B cell (primary cell): Measurements from ENCODE around the gene PCSK7. TPM values are rescaled to one million over a fixed set of nuclear protein-coding genes. Genes with fewer than 3 reads are reported as not detected.

Source experiments
- ATAC-seq: fragments of 200-7000 bp; cut with Tn5 transposase; one replicate; pipeline ENCODE4 v1.10.0; 2021; ENCODE audit warnings: low read depth, mild to moderate bottlenecking, moderate number of reproducible peaks, moderate library complexity
- CTCF ChIA-PET: fragments of 350-600 bp; sonication (Branson Sonifier 250); formaldehyde crosslinking; loops from one replicate; lab custom pipeline; 2021; ENCODE audit warnings: antibody characterized with exemption, inconsistent platforms; lab: Charles Lee
- POLR2A ChIA-PET: fragments of 350-600 bp; sonication (Branson Sonifier 250); formaldehyde crosslinking; loops from one replicate; lab custom pipeline; 2021; ENCODE audit warnings: antibody characterized with exemption; lab: Charles Lee
- DNase-seq: peaks from one replicate; pipeline ENCODE4 v3.0.0; 2013
- H2AFZ ChIP-seq: 2 replicates; pipeline ENCODE4 v1.6.1; 2012; ENCODE audit warnings: mild to moderate bottlenecking, low read depth, low read length; ENCODE audit not compliant: insufficient read depth, poor library complexity, severe bottlenecking
- H3K27ac ChIP-seq, 2 donors: 1 replicate in 1 of 2; 2 replicates in 1 of 2; pipeline ENCODE4 v1.5.1; 2012 to 2013; ENCODE audit warnings: low read length in 2 of 2, mild to moderate bottlenecking in 2 of 2, moderate library complexity in 1 of 2
- H3K27me3 ChIP-seq, 4 experiments: fragments of 200-600 bp in 1 of 4; sonication (generic) in 1 of 4; replicated peaks in 1 of 4; 1 replicate in 2 of 4; 2 replicates in 2 of 4; pipeline versions ENCODE4 v1.6.1 to v1.7.0; 2013 to 2016; ENCODE audit warnings: low read length in 3 of 4, mild to moderate bottlenecking in 2 of 4, mixed read lengths in 1 of 4, moderate library complexity in 1 of 4; ENCODE audit not compliant: insufficient read depth in 4 of 4, control insufficient read depth in 3 of 4; ENCODE audit errors: control extremely low read depth in 1 of 4
- H3K36me3 ChIP-seq, 2 experiments: replicated peaks in 1 of 2; 1 replicate in 1 of 2; 2 replicates in 1 of 2; pipeline versions ENCODE4 v1.6.1 to v1.7.1; 2013; ENCODE audit warnings: low read length in 1 of 2; ENCODE audit not compliant: insufficient read depth in 2 of 2, control insufficient read depth in 1 of 2; ENCODE audit errors: control extremely low read depth in 1 of 2, extremely low read depth in 1 of 2
- H3K4me1 ChIP-seq, 2 donors: fragments of 200-600 bp in 1 of 2; sonication (generic) in 1 of 2; 1 replicate in 1 of 2; 2 replicates in 1 of 2; pipeline versions ENCODE4 v1.5.1 to v1.6.1; 2013 to 2017; ENCODE audit warnings: low read length in 2 of 2; ENCODE audit not compliant: control insufficient read depth in 2 of 2, insufficient read depth in 2 of 2
- H3K4me2 ChIP-seq: replicated peaks from 2 replicates; pipeline ENCODE3; 2012; ENCODE audit warnings: mild to moderate bottlenecking, low read depth, low read length; ENCODE audit not compliant: poor library complexity, severe bottlenecking
- H3K4me3 ChIP-seq, 5 experiments: fragments of 200-600 bp in 1 of 5; sonication (generic) in 1 of 5; 1 replicate in 3 of 5; 2 replicates in 2 of 5; pipeline versions ENCODE4 v1.5.1 to v1.7.0; 2011 to 2016; ENCODE audit warnings: low read length in 4 of 5, mild to moderate bottlenecking in 4 of 5, low read depth in 2 of 5, control low read depth in 1 of 5, moderate library complexity in 1 of 5; ENCODE audit not compliant: insufficient read depth in 1 of 5; ENCODE audit errors: control extremely low read depth in 1 of 5, extremely low read depth in 1 of 5
- H3K79me2 ChIP-seq: fragments of 200-600 bp; sonication (generic); one replicate; pipeline ENCODE4 v1.6.0; 2016; ENCODE audit warnings: low read length; ENCODE audit not compliant: control insufficient read depth, insufficient read depth
- H3K9ac ChIP-seq: fragments of 200-600 bp; sonication (generic); 2 replicates; pipeline ENCODE4 v1.6.1; 2017; ENCODE audit warnings: mild to moderate bottlenecking, low read length, moderate library complexity
- H3K9me3 ChIP-seq, 3 donors: one replicate each; pipeline versions ENCODE4 v1.6.1 to v1.7.1; 2013; ENCODE audit warnings: low read length in 2 of 3; ENCODE audit not compliant: control insufficient read depth in 2 of 3, insufficient read depth in 1 of 3; ENCODE audit errors: control extremely low read depth in 1 of 3
- H4K20me1 ChIP-seq: 2 replicates; pipeline ENCODE4 v1.6.0; 2012; ENCODE audit warnings: mild to moderate bottlenecking, low read length; ENCODE audit not compliant: insufficient read depth, control insufficient read depth, poor library complexity, severe bottlenecking
- H3K27ac Mint-ChIP-seq: one replicate; pipeline ENCODE4 v1.8.0; 2021; ENCODE audit warnings: mixed read lengths
- H3K27me3 Mint-ChIP-seq: one replicate; pipeline ENCODE4 v1.8.0; 2021; ENCODE audit warnings: mixed read lengths
- H3K4me1 Mint-ChIP-seq: one replicate; pipeline ENCODE4 v1.8.0; 2021; ENCODE audit warnings: mixed read lengths
- H3K4me3 Mint-ChIP-seq: one replicate; pipeline ENCODE4 v1.8.0; 2021; ENCODE audit warnings: mixed read lengths
- H3K9me3 Mint-ChIP-seq: one replicate; pipeline ENCODE4 v1.8.0; 2022; ENCODE audit warnings: mixed read lengths; ENCODE audit not compliant: insufficient read depth
- CTCF ChIP-seq: fragments of 200-600 bp; IDR thresholded peaks from one replicate; pipeline ENCODE4 v1.8.0; 2022; ENCODE audit warnings: antibody characterized with exemption, mild to moderate bottlenecking
- EZH2 ChIP-seq: IDR thresholded peaks from 2 replicates; pipeline ENCODE4 v1.6.1; 2012; ENCODE audit warnings: borderline replicate concordance, low read depth, mild to moderate bottlenecking, moderate library complexity, low read length; ENCODE audit not compliant: insufficient read depth, poor library complexity, severe bottlenecking
- WGBS: methylation state at CpG from one replicate; pipeline ENCODE4 v1.1.5; 2013; ENCODE audit warnings: missing lambda C conversion rate; ENCODE audit not compliant: insufficient coverage; 5-methylcytosine and 5-hydroxymethylcytosine counted together
- intact Hi-C: fragments of 100-400 bp; cut with micrococcal nuclease; formaldehyde crosslinking; loops from one replicate; pipeline ENCODE4 v1.10.0; 2022
- polyA plus RNA-seq: library from polyadenylated mRNA; depleted of rRNA; stranded (reverse); fragments of >200 nt; gene quantifications from 2 replicates; pipeline ENCODE4 v1.2.3, GENCODE V29; 2012
- total RNA-seq, 2 donors: library from RNA; stranded (reverse); fragments of 120-200 nt in 1 of 2; gene quantifications; 1 replicate in 1 of 2; 2 replicates in 1 of 2; pipeline versions ENCODE4 v1.2.3 to v1.2.4, GENCODE V29; 2013 to 2022

PCSK7 gene
- total and polyA plus RNA-seq, 2 donors (not counting 1 experiment from before 2014, with no cell fraction given) = 203 to 283 TPM

- no peak for TF ChIP-seq EZH2
- no peak for TF ChIP-seq CTCF
- H3K27ac ChIP-seq = no peak within 1 kb of the TSS
- intact Hi-C loops = no loop called here
- H3K4me1 Mint-ChIP-seq = peaks cover 33% of the 10 kb centered on the region
- no peak within 1 kb of the TSS for H3K9ac ChIP-seq
- H3K27me3 ChIP-seq = no peaks in the 10 kb centered on the region
- H3K27ac Mint-ChIP-seq = peak within 1 kb of the TSS; percentile 75
- no peaks in the 10 kb centered on the region for H3K27me3 Mint-ChIP-seq
- WGBS = 70% methylated on average over 30 of the region's 34 CpGs
- H4K20me1 ChIP-seq = peaks cover 11% of the 10 kb centered on the region
- peak within 1 kb of the TSS; percentile 19 for H3K4me2 ChIP-seq
- H3K79me2 ChIP-seq = no peaks in the 10 kb centered on the region
- H3K4me3 Mint-ChIP-seq = no peak within 1 kb of the TSS
- no peaks in the 10 kb centered on the region for H3K9me3 ChIP-seq
- H3K4me1 ChIP-seq = peaks cover 15 to 36% of the 10 kb centered on the region in 2 donors
- H3K36me3 ChIP-seq = peaks cover 0 to 65% of the 10 kb centered on the region in 2 experiments
- H3K4me3 ChIP-seq = no peak within 1 kb of the TSS
- ATAC-seq = no peak
- ChIA-PET CTCF (no interaction called here), POLR2A (interaction anchor here (1.1 kb wide), 1 partner anchor 23 kb away, joined by 5 read pairs; no protein-coding TSS in a partner anchor)
- H2AFZ ChIP-seq = no peak within 1 kb of the TSS
- DNase-seq = no peak
- no peaks in the 10 kb centered on the region for H3K9me3 Mint-ChIP-seq
Measured at GRCh38 chr11:117199053-117199915, 32.6 kb downstream of the PCSK7 start, which contains the start of gene TAGLN. Gene TAGLN (plus strand): TSS chr11:117199370. CDS start chr11:117203014, 3,644 bp downstream.

- Histone ChIP-seq H2AFZ (no peak overlapping the region), H3K9me3 (no peaks in the 10 kb centered on the region), H4K20me1 (peaks cover 11% of the 10 kb centered on the region), H3K79me2 (no peaks in the 10 kb centered on the region), H3K9ac (no peak overlapping the region), H3K27me3 (no peaks in the 10 kb centered on the region), H3K4me3 (no peak overlapping the region), H3K27ac (no peak overlapping the region), H3K36me3 (peaks cover 0 to 65% of the 10 kb centered on the region in 2 experiments), H3K4me1 (peaks cover 15 to 36% of the 10 kb centered on the region in 2 donors), H3K4me2 (peak overlapping the region; percentile 19)
- DNase-seq (no peak), ATAC-seq (no peak)
- Mint-ChIP-seq H3K27ac (no peak overlapping the region), H3K4me1 (peaks cover 33% of the 10 kb centered on the region), H3K27me3 (no peaks in the 10 kb centered on the region), H3K4me3 (no peak overlapping the region), H3K9me3 (no peaks in the 10 kb centered on the region)
- POLR2A ChIA-PET = no interaction called here
- WGBS = 33% methylated on average over 1 of the region's 4 CpGs
- TF ChIP-seq CTCF (no peak), EZH2 (no peak)
- intact Hi-C loops = no loop called here
- CTCF ChIA-PET = interaction anchor here (3.6 kb wide), 1 partner anchor 17 kb away, joined by 26 read pairs; no protein-coding TSS in a partner anchor
Measured at GRCh38 chr11:117198613-117199012, 33.3 kb downstream of the PCSK7 start.
